Activated CD4-positive, alpha-beta memory T cell treated with anti-CD3 and anti-CD28 coated beads for 36 hours (primary cell): Measurements from ENCODE around the gene STX12. TPM values are rescaled to one million over a fixed set of nuclear protein-coding genes. Genes with fewer than 3 reads are reported as not detected.
A peak's percentile ranks its signal among the peaks of the same experiment; 100 is the strongest.

Experiments
- CTCF ChIA-PET: fragments of 350-600 bp; sonication (Branson Sonifier 250); formaldehyde crosslinking; loops from one replicate; lab custom pipeline; 2021; ENCODE audit warnings: antibody characterized with exemption, inconsistent platforms; lab: Charles Lee
- POLR2A ChIA-PET: fragments of 350-600 bp; sonication (Branson Sonifier 250); formaldehyde crosslinking; loops from one replicate; lab custom pipeline; 2021; ENCODE audit warnings: antibody characterized with exemption; lab: Charles Lee
- DNase-seq: peaks from one replicate; pipeline ENCODE4 v3.0.0-alpha.2; 2020
- H3K27ac Mint-ChIP-seq: one replicate; pipeline ENCODE4 v1.8.0; 2021; ENCODE audit warnings: mixed read lengths
- H3K27me3 Mint-ChIP-seq: one replicate; pipeline ENCODE4 v1.8.0; 2021; ENCODE audit warnings: mixed read lengths
- H3K36me3 Mint-ChIP-seq: one replicate; pipeline ENCODE4 v1.8.0; 2021; ENCODE audit warnings: mixed read lengths
- H3K4me1 Mint-ChIP-seq: one replicate; pipeline ENCODE4 v1.8.0; 2021; ENCODE audit warnings: low read depth, mixed read lengths
- H3K4me3 Mint-ChIP-seq: one replicate; pipeline ENCODE4 v1.8.0; 2021; ENCODE audit warnings: mild to moderate bottlenecking, mixed read lengths
- H3K9me3 Mint-ChIP-seq: one replicate; pipeline ENCODE4 v1.8.0; 2021; ENCODE audit warnings: mixed read lengths
- intact Hi-C: fragments of 100-400 bp; cut with micrococcal nuclease; formaldehyde crosslinking; loops from one replicate; pipeline ENCODE4 v1.15.1; 2023
- total RNA-seq, 2 experiments: library from RNA; stranded (reverse); gene quantifications; one replicate each; pipeline ENCODE4 v1.2.3, GENCODE V29; 2021

The STX12 gene
- total RNA-seq, 2 experiments from 2014 or later: 31.8 to 32.0 TPM

DNA sequence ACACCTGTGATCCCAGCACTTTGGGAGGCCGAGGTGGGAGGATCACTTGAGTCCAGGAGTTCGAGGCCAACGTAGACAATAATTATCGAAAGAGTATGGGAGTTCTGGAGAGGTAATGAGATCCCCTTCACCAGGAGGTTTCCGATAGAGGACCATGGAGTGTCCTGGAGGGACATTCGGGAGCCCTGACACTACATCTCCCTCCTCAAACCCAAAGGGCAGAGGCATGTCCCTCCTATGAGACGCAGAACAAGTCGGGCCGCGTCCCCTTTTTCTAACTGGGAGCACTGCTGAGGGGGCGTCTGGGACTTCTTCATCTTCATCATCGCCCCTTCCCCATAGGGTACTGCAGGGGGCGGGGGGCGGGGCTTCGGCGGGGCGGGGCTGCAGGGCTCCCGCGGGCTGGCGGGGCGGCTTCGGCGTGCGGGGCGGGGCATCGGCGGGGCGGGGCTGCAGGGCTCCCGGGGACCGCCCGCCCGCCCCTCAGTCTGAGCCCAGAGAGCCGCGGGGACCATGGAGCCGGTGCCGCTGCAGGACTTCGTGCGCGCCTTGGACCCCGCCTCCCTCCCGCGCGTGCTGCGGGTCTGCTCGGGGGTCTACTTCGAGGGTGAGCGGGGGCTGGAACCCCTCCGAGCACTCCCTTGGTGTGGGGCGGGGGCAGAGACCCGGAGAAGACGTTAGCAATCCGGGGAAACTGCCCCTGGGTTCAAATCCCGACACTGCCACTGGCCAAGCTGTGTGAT, 99.2 kb downstream of the STX12 start, which contains the start of gene THEMIS2:
THEMIS2 (plus strand) TSS at position 486 of the 743 bp plus-strand sequence; CDS start at position 514, 28 bp downstream.
- Mint-ChIP-seq H3K36me3 (peaks cover 4% of the 10 kb centered on the region), H3K27me3 (no peaks in the 10 kb centered on the region), H3K4me3 (peak within 1 kb of the TSS; percentile 92), H3K4me1 (peaks cover 37% of the 10 kb centered on the region), H3K27ac (peak within 1 kb of the TSS; percentile 84), H3K9me3 (no peaks in the 10 kb centered on the region)
- ChIA-PET POLR2A (interaction anchor here (0.7 to 2.4 kb wide), 3 partner anchors 15 to 88 kb away, joined by 3 to 10 read pairs (median 3); partner anchors contain the start of gene XKR8), CTCF (interaction anchor here (0.8 to 1.0 kb wide), 2 partner anchors 68 to 215 kb away, joined by 3 read pairs; no protein-coding TSS in a partner anchor)
- DNase-seq: peak; percentile 87
- intact Hi-C loops: loop anchor here (2.0 kb wide), 1 partner anchor 15 kb away; no protein-coding TSS in a partner anchor

DNA sequence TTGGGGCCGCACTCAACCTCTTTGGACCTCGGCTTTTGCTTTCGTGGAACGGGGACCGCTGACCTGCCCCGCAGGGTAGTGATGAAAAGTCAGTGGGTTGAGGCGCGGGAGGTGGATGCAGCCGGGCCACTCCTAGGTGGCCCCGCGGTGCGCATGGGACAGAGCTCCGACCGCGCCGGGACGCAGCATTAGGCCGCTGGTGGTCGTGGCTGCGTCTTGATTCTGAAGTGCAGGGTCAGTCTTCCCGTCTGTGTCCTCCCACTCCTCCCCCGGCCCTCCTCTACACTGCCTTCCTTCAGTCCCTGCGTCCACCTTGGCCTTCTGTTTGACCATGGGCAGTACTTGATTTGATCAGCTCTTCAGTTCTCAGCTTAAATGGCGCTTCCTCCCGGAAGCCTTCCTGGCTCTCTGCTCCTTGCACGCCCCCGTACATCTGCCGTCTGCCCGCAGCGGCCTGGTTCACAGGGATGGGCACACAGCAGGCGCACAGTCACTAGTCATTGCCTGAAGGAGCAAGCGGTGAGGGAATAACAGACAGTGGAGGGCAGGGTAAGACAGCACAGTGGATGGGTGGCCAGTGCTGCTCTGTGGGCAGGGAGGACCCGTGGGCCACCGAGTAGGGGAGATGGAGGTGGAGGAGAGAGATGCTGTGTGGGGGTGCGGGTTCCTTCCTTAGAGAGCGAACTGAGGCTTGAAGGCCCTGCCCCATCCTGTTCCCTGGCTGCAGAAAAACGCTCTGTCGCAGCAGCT, 100.0 kb downstream of the STX12 start:
- POLR2A ChIA-PET: interaction anchor here (0.7 to 2.4 kb wide), 4 partner anchors 14 to 87 kb away, joined by 3 to 10 read pairs (median 3); partner anchors contain the start of gene XKR8
- peak; percentile 65 for DNase-seq
- peak overlapping the region; percentile 84 for H3K27ac Mint-ChIP-seq
- H3K4me3 Mint-ChIP-seq: peak overlapping the region; percentile 92
- no peaks in the 10 kb centered on the region for H3K27me3 Mint-ChIP-seq
- H3K36me3 Mint-ChIP-seq: peaks cover 4% of the 10 kb centered on the region
- intact Hi-C loops: loop anchor here (2.0 kb wide), 1 partner anchor 14 kb away; no protein-coding TSS in a partner anchor
- H3K9me3 Mint-ChIP-seq: no peaks in the 10 kb centered on the region
- peaks cover 38% of the 10 kb centered on the region for H3K4me1 Mint-ChIP-seq
- CTCF ChIA-PET: interaction anchor here (0.8 to 1.0 kb wide), 2 partner anchors 68 to 215 kb away, joined by 3 read pairs; no protein-coding TSS in a partner anchor

- Mint-ChIP-seq H3K4me1 (peaks cover 37% of the 10 kb centered on the region), H3K9me3 (no peaks in the 10 kb centered on the region), H3K36me3 (peaks cover 4% of the 10 kb centered on the region), H3K27me3 (no peaks in the 10 kb centered on the region), H3K27ac (peak overlapping the region; percentile 84), H3K4me3 (peak overlapping the region; percentile 92)
- POLR2A ChIA-PET: interaction anchor here (1.0 to 2.4 kb wide), 2 partner anchors 13 to 36 kb away, joined by 3 to 10 read pairs; no protein-coding TSS in a partner anchor
- CTCF ChIA-PET: no interaction called here
- peak; percentile 35 for DNase-seq
- intact Hi-C loops: loop anchor here (2.0 kb wide), 1 partner anchor 13 kb away; no protein-coding TSS in a partner anchor
Measured at GRCh38 chr1:27873671-27874384, 100.8 kb downstream of the STX12 start.

Other genes starting within 250 kb of the STX12 start
- gene AHDC1, start 169.1 kb upstream of the STX12 start, total RNA-seq: 10 to 100 TPM in 1 of 2 experiments, 1 to 10 TPM in 1; 8.3 to 12.1 TPM
- under 1 TPM; 0.24 to 0.27 TPM for gene FGR, start 138.0 kb upstream of the STX12 start, total RNA-seq
- 10 to 100 TPM; 76.4 TPM for gene IFI6, start 101.0 kb upstream of the STX12 start, total RNA-seq
- gene FAM76A, start 47.3 kb upstream of the STX12 start, total RNA-seq: 10 to 100 TPM in 1 of 2 experiments, 1 to 10 TPM in 1; 8.1 to 11.8 TPM
- gene PPP1R8, start 57.6 kb downstream of the STX12 start, total RNA-seq: 10 to 100 TPM; 42.9 to 43.8 TPM
- gene THEMIS2, start 99.3 kb downstream of the STX12 start, total RNA-seq: 10 to 100 TPM; 27.4 to 29.3 TPM
- gene RPA2, start 141.4 kb downstream of the STX12 start, total RNA-seq: 10 to 100 TPM; 90.2 to 94.8 TPM
- gene SMPDL3B, start 161.8 kb downstream of the STX12 start, total RNA-seq: under 1 TPM; 0.36 to 0.46 TPM
- gene XKR8, start 186.8 kb downstream of the STX12 start, total RNA-seq: 1 to 10 TPM; 7.1 to 8.9 TPM